K562 (cell line): ENCODE results near the gene NMT1. TPM values are rescaled to one million over a fixed set of nuclear protein-coding genes. Genes with fewer than 3 reads are reported as not detected.

Experiments
- ATF6 ChIP-seq: sonication (generic); formaldehyde crosslinking; IDR thresholded peaks from 2 replicates; pipeline ENCODE4 v1.4.0; 2020; ENCODE audit warnings: mild to moderate bottlenecking, missing genetic modification reagents
- CREB1 ChIP-seq, 2 experiments: sonication (generic) in 1 of 2; formaldehyde crosslinking in 1 of 2; IDR thresholded peaks; 2 replicates each; pipeline versions ENCODE4 v1.6.1 to v1.8.0; 2012 to 2022; ENCODE audit warnings: inconsistent platforms in 1 of 2, mild to moderate bottlenecking in 1 of 2, missing genetic modification reagents in 1 of 2, moderate library complexity in 1 of 2
- SIN3A ChIP-seq, 2 experiments: fragments of 150-350 bp in 1 of 2; IDR thresholded peaks; 2 replicates each; pipeline ENCODE4 v1.6.1; 2011 to 2016; ENCODE audit warnings: borderline replicate concordance in 2 of 2, low read depth in 2 of 2, low read length in 2 of 2, mild to moderate bottlenecking in 2 of 2, moderate library complexity in 2 of 2; ENCODE audit not compliant: control insufficient read depth in 1 of 2
- STAT5B ChIP-seq: fragments of 250-450 bp; sonication (Bioruptor Pico); IDR thresholded peaks from 2 replicates; pipeline ENCODE4 v1.8.0; 2021; ENCODE audit warnings: mild to moderate bottlenecking, inconsistent platforms
- ZBTB40 ChIP-seq, 2 experiments: fragments of 450-650 bp in 1 of 2; sonication (generic) in 1 of 2; formaldehyde crosslinking in 1 of 2; IDR thresholded peaks; 2 replicates each; pipeline versions ENCODE4 v1.7.1 to v1.9.0; 2016 to 2022; ENCODE audit warnings: inconsistent platforms in 1 of 2, mild to moderate bottlenecking in 1 of 2, missing genetic modification reagents in 1 of 2
- polyA plus RNA-seq, 8 experiments: library from polyadenylated mRNA; depleted of rRNA in 4 of 8; stranded (reverse) in 5 of 8; unstranded in 3 of 8; fragments of >200 nt; fragmentation: Nextera tagmentation in 2 of 8; fragmentation: Illumina TruSeq in 1 of 8; extraction: Ambion mirVana in 2 of 8; extraction: Trizol in 1 of 8; gene quantifications; 2 replicates each; pipeline versions ENCODE4 v1.2.1 to v1.2.3, GENCODE V29; 2011 to 2014; ENCODE audit warnings: inconsistent platforms in 1 of 8, missing spikeins in 1 of 8
- total RNA-seq, 7 experiments: library from RNA; depleted of rRNA in 6 of 7; stranded (reverse); fragments of >200 nt in 6 of 7; fragmentation: Illumina TruSeq in 2 of 7; extraction: Trizol in 2 of 7; gene quantifications; 2 replicates each; pipeline versions ENCODE4 v1.2.1 to v1.2.3, GENCODE V29; 2011 to 2021; ENCODE audit warnings: low replicate concordance in 1 of 7
- TF ChIP-seq, protein P1 (sequence below): sonication (generic); formaldehyde crosslinking; IDR thresholded peaks from 2 replicates; pipeline ENCODE4 v1.8.0; 2023; ENCODE audit warnings: missing genetic modification reagents, mild to moderate bottlenecking, borderline replicate concordance

The NMT1 gene
- total and polyA plus RNA-seq, 9 of the 15 experiments (the other 6 are each of a cell fraction or from before 2014, with no cell fraction given): 86.7 to 569 (median 213) TPM

GRCh38 chr17:45131616-45132319 is 70.7 kb downstream of the NMT1 start (continued):
- no peak for TF ChIP-seq ZBTB40 (IDR thresholded peaks at IDR 0.05)
- TF ChIP-seq ZBTB40 (CRISPR knock-in tag; IDR thresholded peaks at IDR 0.05): no peak
- no peak for TF ChIP-seq CREB1 (IDR thresholded peaks at IDR 0.05)
- no peak for TF ChIP-seq CREB1 (CRISPR knock-in tag; IDR thresholded peaks at IDR 0.05)
- no peak for TF ChIP-seq ATF6 (CRISPR knock-in tag)
- TF ChIP-seq, protein P1, sequence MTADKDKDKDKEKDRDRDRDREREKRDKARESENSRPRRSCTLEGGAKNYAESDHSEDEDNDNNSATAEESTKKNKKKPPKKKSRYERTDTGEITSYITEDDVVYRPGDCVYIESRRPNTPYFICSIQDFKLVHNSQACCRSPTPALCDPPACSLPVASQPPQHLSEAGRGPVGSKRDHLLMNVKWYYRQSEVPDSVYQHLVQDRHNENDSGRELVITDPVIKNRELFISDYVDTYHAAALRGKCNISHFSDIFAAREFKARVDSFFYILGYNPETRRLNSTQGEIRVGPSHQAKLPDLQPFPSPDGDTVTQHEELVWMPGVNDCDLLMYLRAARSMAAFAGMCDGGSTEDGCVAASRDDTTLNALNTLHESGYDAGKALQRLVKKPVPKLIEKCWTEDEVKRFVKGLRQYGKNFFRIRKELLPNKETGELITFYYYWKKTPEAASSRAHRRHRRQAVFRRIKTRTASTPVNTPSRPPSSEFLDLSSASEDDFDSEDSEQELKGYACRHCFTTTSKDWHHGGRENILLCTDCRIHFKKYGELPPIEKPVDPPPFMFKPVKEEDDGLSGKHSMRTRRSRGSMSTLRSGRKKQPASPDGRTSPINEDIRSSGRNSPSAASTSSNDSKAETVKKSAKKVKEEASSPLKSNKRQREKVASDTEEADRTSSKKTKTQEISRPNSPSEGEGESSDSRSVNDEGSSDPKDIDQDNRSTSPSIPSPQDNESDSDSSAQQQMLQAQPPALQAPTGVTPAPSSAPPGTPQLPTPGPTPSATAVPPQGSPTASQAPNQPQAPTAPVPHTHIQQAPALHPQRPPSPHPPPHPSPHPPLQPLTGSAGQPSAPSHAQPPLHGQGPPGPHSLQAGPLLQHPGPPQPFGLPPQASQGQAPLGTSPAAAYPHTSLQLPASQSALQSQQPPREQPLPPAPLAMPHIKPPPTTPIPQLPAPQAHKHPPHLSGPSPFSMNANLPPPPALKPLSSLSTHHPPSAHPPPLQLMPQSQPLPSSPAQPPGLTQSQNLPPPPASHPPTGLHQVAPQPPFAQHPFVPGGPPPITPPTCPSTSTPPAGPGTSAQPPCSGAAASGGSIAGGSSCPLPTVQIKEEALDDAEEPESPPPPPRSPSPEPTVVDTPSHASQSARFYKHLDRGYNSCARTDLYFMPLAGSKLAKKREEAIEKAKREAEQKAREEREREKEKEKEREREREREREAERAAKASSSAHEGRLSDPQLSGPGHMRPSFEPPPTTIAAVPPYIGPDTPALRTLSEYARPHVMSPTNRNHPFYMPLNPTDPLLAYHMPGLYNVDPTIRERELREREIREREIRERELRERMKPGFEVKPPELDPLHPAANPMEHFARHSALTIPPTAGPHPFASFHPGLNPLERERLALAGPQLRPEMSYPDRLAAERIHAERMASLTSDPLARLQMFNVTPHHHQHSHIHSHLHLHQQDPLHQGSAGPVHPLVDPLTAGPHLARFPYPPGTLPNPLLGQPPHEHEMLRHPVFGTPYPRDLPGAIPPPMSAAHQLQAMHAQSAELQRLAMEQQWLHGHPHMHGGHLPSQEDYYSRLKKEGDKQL: no peak
- TF ChIP-seq STAT5B: no peak
- peak in 1 of 2 experiments; percentile 48; a peak in 1 of 4 replicates for TF ChIP-seq SIN3A (IDR thresholded peaks at IDR 0.05; ENCODE audit: borderline replicate concordance in 2 of 2, control insufficient read depth in 1 of 2, low read depth in 2 of 2, low read length in 2 of 2)
